Stomach (tissue), 9 donors: ENCODE measurements around the gene COL27A1. TPM values are rescaled to one million over a fixed set of nuclear protein-coding genes. Genes with fewer than 3 reads are reported as not detected.

Experiments
- DNase-seq, 2 donors: peaks; one replicate each; pipeline versions ENCODE4 v3.0.0 to v3.0.0-alpha.2; 2013 to 2019
- H3K27ac ChIP-seq, 5 donors: fragments of 200-600 bp in 4 of 5; sonication (generic) in 4 of 5; one replicate each; pipeline ENCODE4 v1.5.1; 2013 to 2019; ENCODE audit warnings: mild to moderate bottlenecking in 1 of 5, moderate library complexity in 1 of 5
- H3K27me3 ChIP-seq, 3 donors: fragments of 200-600 bp; sonication (generic); one replicate each; pipeline ENCODE4 v1.5.1; 2017 to 2019; ENCODE audit warnings: mixed run types in 1 of 3
- H3K36me3 ChIP-seq, 4 donors: fragments of 200-600 bp; sonication (generic); 1 replicate in 3 of 4; 2 replicates in 1 of 4; pipeline ENCODE4 v1.5.1; 2016 to 2019
- H3K4me1 ChIP-seq, 4 donors: fragments of 200-600 bp; sonication (generic); one replicate each; pipeline ENCODE4 v1.5.1; 2016 to 2019
- H3K4me3 ChIP-seq, 4 donors: fragments of 200-600 bp; sonication (generic) in 3 of 4; one replicate each; pipeline ENCODE4 v1.5.1; 2016 to 2019; ENCODE audit warnings: mild to moderate bottlenecking in 1 of 4
- H3K9me3 ChIP-seq, 4 donors: fragments of 200-600 bp; sonication (generic); one replicate each; pipeline ENCODE4 v1.5.1; 2016 to 2019
- EP300 ChIP-seq: sonication (generic); formaldehyde crosslinking; IDR thresholded peaks from one replicate; pipeline ENCODE4 v1.6.1; 2017; ENCODE audit warnings: antibody characterized with exemption
- POLR2A ChIP-seq, 4 donors: fragments of 450-650 bp; IDR thresholded peaks; one replicate each; pipeline ENCODE4 v1.6.1; 2016; ENCODE audit warnings: antibody characterized with exemption in 4 of 4, control low read depth in 2 of 4, mild to moderate bottlenecking in 1 of 4, moderate library complexity in 1 of 4
- POLR2AphosphoS5 ChIP-seq, 3 donors: sonication (generic); formaldehyde crosslinking; IDR thresholded peaks; one replicate each; pipeline ENCODE4 v1.6.1; 2016; ENCODE audit warnings: antibody characterized with exemption in 3 of 3
- WGBS, 5 donors: extraction: QIAGEN DNeasy Blood & Tissue Kit in 3 of 5; methylation state at CpG; one replicate each; pipeline versions ENCODE4 v1.1.5 to v1.1.7; 2013 to 2018; 5-methylcytosine and 5-hydroxymethylcytosine counted together
- intact Hi-C: fragments of 100-400 bp; cut with DNase I; formaldehyde crosslinking; loops from one replicate; pipeline ENCODE4 v1.15.1; 2023; ENCODE audit warnings: low total_unique reads
- polyA plus RNA-seq, 3 donors: library from polyadenylated mRNA; stranded (reverse); fragments of 200-250 nt; gene quantifications; one replicate each; pipeline ENCODE4 v1.2.3, GENCODE V29; 2013
- total RNA-seq, 5 donors: library from RNA; depleted of rRNA; stranded (reverse); fragments of >200 nt; gene quantifications; one replicate each; pipeline versions ENCODE4 v1.1.0 to v1.2.3, GENCODE V29; 2014 to 2016
- TF ChIP-seq, protein P1 (sequence below), 7 experiments: fragments of 450-650 bp in 4 of 7; fragments of 200-600 bp in 3 of 7; sonication (generic) in 3 of 7; IDR thresholded peaks; one replicate each; pipeline ENCODE4 v1.5.1; 2016 to 2019; ENCODE audit warnings: antibody characterized with exemption in 7 of 7, control low read depth in 2 of 7, mild to moderate bottlenecking in 1 of 7
- donor health status: healthy with polysubstance abuse.
- donor health status: Bipolar disorder and iron deficiency.
- donor health status: healthy.

COL27A1 gene
- total and polyA plus RNA-seq, 8 donors: 2.9 to 26.3 (median 8.2) TPM

DNA sequence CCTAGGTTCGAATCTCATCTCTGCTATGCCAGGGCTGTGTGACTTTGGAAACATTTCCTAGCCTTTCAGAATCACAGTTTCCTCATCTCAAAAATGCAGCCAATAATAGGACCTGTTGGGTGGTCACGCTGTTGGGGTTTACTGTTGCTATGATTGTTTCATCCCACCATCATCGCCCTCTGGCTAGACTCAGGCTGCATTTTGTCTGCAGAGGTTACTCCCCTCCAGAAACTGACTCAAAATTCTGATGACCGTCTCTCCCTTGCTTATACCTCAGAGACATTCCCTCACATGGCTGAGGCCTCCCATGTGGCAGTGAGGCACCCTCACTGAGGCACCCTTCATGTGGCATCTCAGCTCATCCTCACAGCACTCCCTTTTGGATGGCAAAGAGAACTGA, 61.6 kb downstream of the COL27A1 start:
- DNase-seq: no peak
- Histone ChIP-seq H3K4me1 (peaks cover 0 to 30% (median 18%) of the 10 kb centered on the region in 4 donors), H3K4me3 (no peak overlapping the region), H3K9me3 (no peaks in the 10 kb centered on the region), H3K27me3 (no peaks in the 10 kb centered on the region), H3K36me3 (no peaks in the 10 kb centered on the region), H3K27ac (no peak overlapping the region)
- WGBS, 5 donors: 87 to 94% (median 91%) methylated on average over 4 of the region's 4 CpGs
- TF ChIP-seq POLR2AphosphoS5 (IDR thresholded peaks at IDR 0.05) (no peak), EP300 (no peak), POLR2A (IDR thresholded peaks at IDR 0.05) (no peak)
- TF ChIP-seq, protein P1, sequence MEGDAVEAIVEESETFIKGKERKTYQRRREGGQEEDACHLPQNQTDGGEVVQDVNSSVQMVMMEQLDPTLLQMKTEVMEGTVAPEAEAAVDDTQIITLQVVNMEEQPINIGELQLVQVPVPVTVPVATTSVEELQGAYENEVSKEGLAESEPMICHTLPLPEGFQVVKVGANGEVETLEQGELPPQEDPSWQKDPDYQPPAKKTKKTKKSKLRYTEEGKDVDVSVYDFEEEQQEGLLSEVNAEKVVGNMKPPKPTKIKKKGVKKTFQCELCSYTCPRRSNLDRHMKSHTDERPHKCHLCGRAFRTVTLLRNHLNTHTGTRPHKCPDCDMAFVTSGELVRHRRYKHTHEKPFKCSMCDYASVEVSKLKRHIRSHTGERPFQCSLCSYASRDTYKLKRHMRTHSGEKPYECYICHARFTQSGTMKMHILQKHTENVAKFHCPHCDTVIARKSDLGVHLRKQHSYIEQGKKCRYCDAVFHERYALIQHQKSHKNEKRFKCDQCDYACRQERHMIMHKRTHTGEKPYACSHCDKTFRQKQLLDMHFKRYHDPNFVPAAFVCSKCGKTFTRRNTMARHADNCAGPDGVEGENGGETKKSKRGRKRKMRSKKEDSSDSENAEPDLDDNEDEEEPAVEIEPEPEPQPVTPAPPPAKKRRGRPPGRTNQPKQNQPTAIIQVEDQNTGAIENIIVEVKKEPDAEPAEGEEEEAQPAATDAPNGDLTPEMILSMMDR (IDR thresholded peaks at IDR 0.05): no peak
- intact Hi-C loops: no loop called here

DNA sequence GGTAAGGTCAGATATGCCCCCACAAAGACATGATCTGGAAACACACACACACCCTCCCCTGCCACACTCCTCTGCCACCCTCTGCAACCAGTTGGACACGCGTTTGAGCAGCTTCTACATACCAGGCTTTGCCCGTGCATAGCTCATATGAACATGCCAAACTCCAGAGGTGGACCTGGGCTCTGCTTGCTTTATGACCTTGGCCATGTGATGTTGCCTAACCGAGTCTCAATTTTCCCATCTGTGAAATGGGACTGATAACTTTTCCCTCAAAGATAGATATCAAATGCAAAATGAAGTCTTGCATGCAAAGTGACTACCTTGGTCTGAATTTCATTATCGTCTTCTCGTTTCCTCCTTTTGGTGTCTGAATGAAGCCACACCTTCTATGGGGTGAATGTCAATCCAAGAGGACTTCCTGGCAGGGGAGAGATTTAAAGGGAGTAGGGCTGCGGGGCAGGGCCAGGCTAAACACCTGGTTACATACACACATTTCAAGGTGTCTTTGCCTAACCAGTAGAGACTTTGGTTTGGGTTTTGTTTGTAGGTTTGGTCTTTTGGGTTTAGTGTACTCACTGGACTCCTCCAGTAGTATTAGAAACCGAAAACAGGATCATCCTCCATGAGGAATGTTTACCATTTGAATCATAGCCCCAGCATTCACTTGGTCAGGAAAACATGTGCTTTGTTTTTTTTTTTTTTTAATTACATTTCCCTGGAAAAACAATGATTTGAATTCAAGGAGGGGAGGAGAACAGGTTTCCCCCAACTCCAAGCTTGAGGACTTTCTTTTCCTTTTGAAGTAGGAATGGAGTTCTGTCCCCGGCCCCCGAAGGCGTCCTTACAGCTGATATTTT, 63.2 kb downstream of the COL27A1 start:
- DNase-seq: no peak
- Histone ChIP-seq H3K27ac (peak overlapping the region in 3 of 5 donors; percentile 26 to 57 (median 52)), H3K36me3 (no peaks in the 10 kb centered on the region), H3K4me3 (no peak overlapping the region), H3K27me3 (no peaks in the 10 kb centered on the region), H3K4me1 (peaks cover 0 to 30% (median 18%) of the 10 kb centered on the region in 4 donors), H3K9me3 (no peaks in the 10 kb centered on the region)
- TF ChIP-seq POLR2AphosphoS5 (IDR thresholded peaks at IDR 0.05): no peak
- TF ChIP-seq, protein P1 (IDR thresholded peaks at IDR 0.05): no peak
- no peak for TF ChIP-seq EP300
- TF ChIP-seq POLR2A (IDR thresholded peaks at IDR 0.05): no peak
- intact Hi-C loops: no loop called here
- WGBS, 5 donors: 84 to 91% (median 88%) methylated on average over 11 of the region's 11 CpGs

DNA sequence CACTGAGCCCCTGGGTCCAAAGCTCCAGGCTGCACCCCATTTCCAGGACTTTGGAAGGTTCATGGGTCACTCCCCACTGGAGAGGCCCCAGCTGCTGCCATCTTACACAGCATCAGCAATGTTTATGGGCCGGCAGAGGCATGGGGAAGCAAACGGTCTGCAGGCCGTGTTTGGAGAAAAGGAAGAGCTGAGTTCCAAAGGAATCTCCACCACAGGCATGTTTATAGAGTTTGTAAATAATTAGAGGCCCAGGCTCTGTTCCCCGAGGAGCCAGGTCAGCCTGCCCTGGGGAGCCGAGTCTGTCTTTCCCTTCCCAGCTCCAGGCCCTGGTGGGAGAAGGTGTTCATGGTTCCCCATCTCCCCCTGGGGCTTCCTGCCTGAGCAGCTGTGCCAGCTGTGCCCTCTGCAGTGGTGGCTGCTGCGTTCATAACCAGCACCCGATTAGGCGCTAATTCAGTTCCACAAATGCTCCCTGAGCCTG, 64.8 kb downstream of the COL27A1 start:
- H3K27ac ChIP-seq: peak overlapping the region in 4 of 5 donors; percentile 44 to 60 (median 54)
- intact Hi-C loops: no loop called here
- DNase-seq: peak in 1 of 2 donors; percentile 40
- no peaks in the 10 kb centered on the region for H3K36me3 ChIP-seq
- H3K4me3 ChIP-seq: no peak overlapping the region
- WGBS, 5 donors: 60 to 81% (median 71%) methylated on average over 7 to 8 of the region's 8 CpGs
- no peaks in the 10 kb centered on the region for H3K9me3 ChIP-seq
- no peaks in the 10 kb centered on the region for H3K27me3 ChIP-seq
- H3K4me1 ChIP-seq: peaks cover 4 to 23% (median 14%) of the 10 kb centered on the region in 4 donors
- no peak for TF ChIP-seq POLR2A (IDR thresholded peaks at IDR 0.05)
- TF ChIP-seq, protein P1 (IDR thresholded peaks at IDR 0.05): no peak
- TF ChIP-seq EP300: no peak
- no peak for TF ChIP-seq POLR2AphosphoS5 (IDR thresholded peaks at IDR 0.05)

DNA sequence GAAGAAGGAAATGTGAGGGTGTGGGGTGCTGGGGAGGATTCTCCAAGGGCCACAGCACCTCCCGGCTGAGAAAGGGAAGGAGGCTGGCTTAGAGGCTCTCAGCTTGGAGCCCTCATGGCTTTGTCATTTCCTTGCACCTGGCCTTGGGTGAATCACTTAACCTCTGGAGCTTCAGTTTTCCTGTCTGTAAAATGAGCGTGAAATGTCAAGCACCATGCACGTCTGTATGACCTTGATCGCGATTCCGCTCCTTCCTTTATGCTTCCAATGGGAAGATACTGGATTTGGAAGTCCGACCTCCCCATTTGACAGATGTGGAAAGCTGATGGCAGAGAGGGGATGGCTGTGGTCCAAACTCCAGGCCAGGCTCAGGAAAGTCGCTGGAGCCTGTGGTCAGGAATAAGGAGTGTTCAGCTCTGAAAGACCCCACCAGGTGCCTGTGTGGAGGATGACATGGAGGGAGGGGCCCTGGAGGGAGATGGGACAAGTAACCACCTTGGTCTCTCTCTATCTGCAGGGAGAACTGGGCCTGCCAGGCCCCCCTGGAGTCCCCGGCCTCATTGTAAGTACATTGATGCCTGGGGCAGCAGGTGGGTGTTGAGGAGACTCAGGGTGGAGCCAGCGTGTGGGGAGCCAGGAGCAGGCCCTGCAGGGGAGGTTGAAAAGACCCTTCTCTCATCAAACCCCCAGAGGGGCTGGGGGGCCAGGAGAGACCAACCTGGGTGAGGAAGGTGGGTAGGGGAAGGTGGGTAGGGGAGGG, 66.5 kb downstream of the COL27A1 start:
- H3K27ac ChIP-seq: no peak overlapping the region
- TF ChIP-seq POLR2A (IDR thresholded peaks at IDR 0.05) (no peak), POLR2AphosphoS5 (IDR thresholded peaks at IDR 0.05) (no peak), EP300 (no peak)
- TF ChIP-seq, protein P1 (IDR thresholded peaks at IDR 0.05): no peak
- 83 to 92% (median 85%) methylated on average over 10 of the region's 10 CpGs for WGBS, 5 donors
- intact Hi-C loops: no loop called here
- H3K27me3 ChIP-seq: no peaks in the 10 kb centered on the region
- H3K36me3 ChIP-seq: no peaks in the 10 kb centered on the region
- no peak for DNase-seq
- no peaks in the 10 kb centered on the region for H3K9me3 ChIP-seq
- H3K4me3 ChIP-seq: no peak overlapping the region
- H3K4me1 ChIP-seq: peaks cover 0 to 14% (median 5%) of the 10 kb centered on the region in 4 donors
